H1 (cell line): ENCODE measurements around the gene RHBG. TPM values are rescaled to one million over a fixed set of nuclear protein-coding genes. Genes with fewer than 3 reads are reported as not detected.
A peak's percentile ranks its signal among the peaks of the same experiment; 100 is the strongest.

Experiments used
- CTCF ChIA-PET: fragments of 300-600 bp; sonication (Branson Sonifier 250); formaldehyde crosslinking; loops from one replicate; lab custom pipeline; 2021; ENCODE audit not compliant: partially characterized antibody; lab: Charles Lee
- POLR2A ChIA-PET: fragments of 300-600 bp; sonication (Branson Sonifier 250); formaldehyde crosslinking; loops from one replicate; lab custom pipeline; 2021; ENCODE audit warnings: inconsistent platforms; ENCODE audit not compliant: partially characterized antibody; lab: Charles Lee
- DNase-seq, 2 experiments: peaks; one replicate each; pipeline versions ENCODE4 v3.0.0 to v3.0.0-alpha.2; 2010 to 2022; ENCODE audit warnings: low spot score in 2 of 2, low read depth in 1 of 2, mixed read lengths in 1 of 2
- FAIRE-seq: peaks from 2 replicates; lab custom pipeline; 2011; peaks lifted over from hg19 to GRCh38; lab: Jason Lieb, UNC
- H2AFZ ChIP-seq: 2 replicates; pipeline ENCODE4 v1.8.1; 2012; ENCODE audit warnings: low read length, inconsistent platforms
- H2AK5ac ChIP-seq: 2 replicates; pipeline ENCODE4 v1.6.1; 2013; ENCODE audit warnings: low read depth, low read length
- H2BK120ac ChIP-seq: replicated peaks from 2 replicates; pipeline ENCODE3; 2013; ENCODE audit warnings: low read depth, low read length, inconsistent platforms
- H2BK12ac ChIP-seq: 2 replicates; pipeline ENCODE4 v1.6.1; 2013; ENCODE audit warnings: low read depth, low read length
- H2BK15ac ChIP-seq: 2 replicates; pipeline ENCODE4 v1.6.1; 2013; ENCODE audit warnings: low read length
- H2BK20ac ChIP-seq: 2 replicates; pipeline ENCODE4 v1.6.1; 2013; ENCODE audit warnings: low read length
- H2BK5ac ChIP-seq: 2 replicates; pipeline ENCODE4 v1.6.1; 2013; ENCODE audit warnings: low read depth, low read length
- H3K14ac ChIP-seq: 2 replicates; pipeline ENCODE4 v1.6.1; 2013; ENCODE audit warnings: inconsistent platforms; ENCODE audit not compliant: insufficient read length
- H3K18ac ChIP-seq: 2 replicates; pipeline ENCODE4 v1.6.1; 2013; ENCODE audit warnings: low read length; ENCODE audit errors: extremely low read depth
- H3K23ac ChIP-seq: 2 replicates; pipeline ENCODE4 v1.6.1; 2013; ENCODE audit warnings: inconsistent platforms; ENCODE audit not compliant: insufficient read length
- H3K23me2 ChIP-seq: 2 replicates; pipeline ENCODE4 v1.6.1; 2013; ENCODE audit warnings: low read depth, low read length
- H3K27ac ChIP-seq: 2 replicates; pipeline ENCODE4 v1.6.1; 2011; ENCODE audit warnings: low read depth, low read length, inconsistent platforms
- H3K27me3 ChIP-seq, 4 experiments: replicated peaks in 1 of 4; 1 replicate in 1 of 4; 2 replicates in 3 of 4; pipeline versions ENCODE4 v1.6.1 to v1.8.1; 2011 to 2013; ENCODE audit warnings: low read length in 3 of 4, mild to moderate bottlenecking in 3 of 4, inconsistent platforms in 2 of 4, mixed read lengths in 2 of 4, moderate library complexity in 1 of 4; ENCODE audit not compliant: control insufficient read depth in 3 of 4, insufficient read depth in 3 of 4; ENCODE audit errors: extremely low read depth in 1 of 4
- H3K36me3 ChIP-seq, 4 experiments: 2 replicates each; pipeline versions ENCODE4 v1.6.1 to v1.8.1; 2011 to 2013; ENCODE audit warnings: mild to moderate bottlenecking in 4 of 4, low read length in 3 of 4, moderate library complexity in 2 of 4, control low read depth in 1 of 4, inconsistent platforms in 1 of 4; ENCODE audit not compliant: insufficient read depth in 4 of 4, control insufficient read depth in 2 of 4
- H3K4ac ChIP-seq: replicated peaks from 2 replicates; pipeline ENCODE3; 2013; ENCODE audit warnings: low read length, low read depth, mixed read lengths, inconsistent platforms; ENCODE audit not compliant: insufficient read length
- H3K4me1 ChIP-seq, 4 experiments: replicated peaks in 1 of 4; 1 replicate in 1 of 4; 2 replicates in 3 of 4; pipeline versions ENCODE4 v1.6.1 to v1.8.1; 2011 to 2013; ENCODE audit warnings: low read length in 3 of 4, inconsistent platforms in 2 of 4, mixed read lengths in 1 of 4; ENCODE audit not compliant: insufficient read depth in 4 of 4, control insufficient read depth in 3 of 4
- H3K4me2 ChIP-seq, 2 experiments: 2 replicates each; pipeline versions ENCODE4 v1.6.1 to v1.8.1; 2011 to 2013; ENCODE audit warnings: low read depth in 2 of 2, low read length in 2 of 2, control low read depth in 1 of 2, inconsistent platforms in 1 of 2, mild to moderate bottlenecking in 1 of 2; ENCODE audit not compliant: insufficient read depth in 1 of 2
- H3K4me3 ChIP-seq, 4 experiments: fragments of 200-600, 300-600 bp in 1 of 4; sonication (generic), shearing (Covaris generic), sonication (Bioruptor Twin) in 1 of 4; 2 replicates each; pipeline versions ENCODE4 v1.5.1 to v1.8.1; 2011 to 2016; ENCODE audit warnings: low read length in 4 of 4, low read depth in 3 of 4, control low read depth in 2 of 4, inconsistent platforms in 2 of 4, mild to moderate bottlenecking in 2 of 4, mixed read lengths in 1 of 4, moderate library complexity in 1 of 4; ENCODE audit not compliant: insufficient read depth in 2 of 4; ENCODE audit errors: extremely low read depth in 1 of 4
- H3K56ac ChIP-seq: replicated peaks from 2 replicates; pipeline ENCODE3; 2013; ENCODE audit warnings: low read depth, mild to moderate bottlenecking, mixed read lengths, low read length, inconsistent platforms; ENCODE audit not compliant: insufficient read length
- H3K79me1 ChIP-seq: 2 replicates; pipeline ENCODE4 v1.6.1; 2013; ENCODE audit warnings: low read depth, low read length, control low read depth
- H3K79me2 ChIP-seq, 2 experiments: 2 replicates each; pipeline versions ENCODE4 v1.6.1 to v1.8.1; 2012 to 2013; ENCODE audit warnings: low read length in 2 of 2, mild to moderate bottlenecking in 2 of 2, inconsistent platforms in 1 of 2; ENCODE audit not compliant: insufficient read depth in 2 of 2, control insufficient read depth in 1 of 2
- H3K9ac ChIP-seq, 4 experiments: replicated peaks in 1 of 4; 1 replicate in 1 of 4; 2 replicates in 3 of 4; pipeline versions ENCODE4 v1.6.1 to v1.8.1; 2011 to 2013; ENCODE audit warnings: low read depth in 3 of 4, low read length in 3 of 4, control low read depth in 2 of 4, mild to moderate bottlenecking in 2 of 4, moderate library complexity in 2 of 4, inconsistent platforms in 1 of 4; ENCODE audit errors: extremely low read depth in 1 of 4
- H3K9me3 ChIP-seq, 2 experiments: 2 replicates each; pipeline versions ENCODE4 v1.6.1 to v1.8.1; 2012 to 2013; ENCODE audit warnings: mild to moderate bottlenecking in 2 of 2, moderate library complexity in 2 of 2, control low read depth in 1 of 2, inconsistent platforms in 1 of 2, low read depth in 1 of 2, low read length in 1 of 2, mixed read lengths in 1 of 2; ENCODE audit not compliant: insufficient read depth in 2 of 2
- H4K20me1 ChIP-seq, 2 experiments: replicated peaks in 1 of 2; 2 replicates each; pipeline versions ENCODE3 to v1.8.1; 2011 to 2013; ENCODE audit warnings: inconsistent platforms in 2 of 2, low read length in 2 of 2, mild to moderate bottlenecking in 1 of 2; ENCODE audit not compliant: insufficient read depth in 2 of 2, control insufficient read depth in 1 of 2
- H4K5ac ChIP-seq: 2 replicates; pipeline ENCODE4 v1.6.1; 2013; ENCODE audit warnings: low read length, low read depth, mixed read lengths, inconsistent platforms; ENCODE audit not compliant: insufficient read length
- H4K8ac ChIP-seq: 2 replicates; pipeline ENCODE4 v1.8.0; 2013; ENCODE audit warnings: mild to moderate bottlenecking, moderate library complexity, low read length, inconsistent platforms; ENCODE audit not compliant: insufficient read depth; ENCODE audit errors: extremely low read depth
- H4K91ac ChIP-seq: replicated peaks from 2 replicates; pipeline ENCODE3; 2013; ENCODE audit warnings: low read length, mixed read lengths, inconsistent platforms; ENCODE audit not compliant: insufficient read length
- BACH1 ChIP-seq: IDR thresholded peaks from 2 replicates; pipeline ENCODE4 v1.6.1; 2012; ENCODE audit warnings: low read length, improper control_type of control experiment
- CREB1 ChIP-seq: IDR thresholded peaks from 2 replicates; pipeline ENCODE4 v1.6.1; 2012; ENCODE audit warnings: inconsistent platforms
- FOSL1 ChIP-seq: IDR thresholded peaks from 2 replicates; pipeline ENCODE4 v1.6.1; 2011; ENCODE audit warnings: mild to moderate bottlenecking, low read depth, low read length, moderate library complexity; ENCODE audit not compliant: insufficient read depth
- GABPA ChIP-seq: IDR thresholded peaks from 2 replicates; pipeline ENCODE4 v1.6.1; 2011; ENCODE audit warnings: mild to moderate bottlenecking, low read length, moderate library complexity, borderline replicate concordance; ENCODE audit not compliant: insufficient read depth
- KDM5A ChIP-seq: fragments of 200-600 bp; IDR thresholded peaks from 2 replicates; pipeline ENCODE4 v1.7.1; 2012; ENCODE audit warnings: mild to moderate bottlenecking, low read length, inconsistent platforms, mixed read lengths
- POLR2A ChIP-seq, 2 experiments: IDR thresholded peaks; 1 replicate in 1 of 2; 2 replicates in 1 of 2; pipeline ENCODE4 v1.6.1; 2011; ENCODE audit warnings: low read depth in 2 of 2, low read length in 2 of 2, mild to moderate bottlenecking in 2 of 2; ENCODE audit errors: control extremely low read depth in 1 of 2
- POU5F1 ChIP-seq: IDR thresholded peaks from 2 replicates; pipeline ENCODE4 v1.6.1; 2011; ENCODE audit warnings: low read depth, mild to moderate bottlenecking, low read length, moderate library complexity
- RNF2 ChIP-seq: fragments of 200-900, 300-1000 bp; sonication (generic); IDR thresholded peaks from 2 replicates; pipeline ENCODE4 v1.7.1; 2016; ENCODE audit warnings: borderline replicate concordance, low read depth, mild to moderate bottlenecking, antibody characterized with exemption, low read length; ENCODE audit not compliant: poor library complexity, severe bottlenecking; ENCODE audit errors: missing control alignments
- SIX5 ChIP-seq: IDR thresholded peaks from 2 replicates; pipeline ENCODE4 v1.6.1; 2011; ENCODE audit warnings: mild to moderate bottlenecking, low read depth, low read length
- SP2 ChIP-seq: IDR thresholded peaks from 2 replicates; pipeline ENCODE4 v1.6.1; 2012; ENCODE audit warnings: mild to moderate bottlenecking, low read length, inconsistent platforms
- SP4 ChIP-seq: IDR thresholded peaks from 2 replicates; pipeline ENCODE4 v1.6.1; 2012; ENCODE audit warnings: low read length, inconsistent platforms
- USF2 ChIP-seq: IDR thresholded peaks from 2 replicates; pipeline ENCODE4 v1.6.1; 2011; ENCODE audit warnings: low read length, improper control_type of control experiment
- WGBS, 2 experiments: shearing (Covaris generic) in 1 of 2; methylation state at CpG; one replicate each; pipeline versions ENCODE4 v1.1.6 to v1.1.7; 2013 to 2015; ENCODE audit warnings: low lambda C conversion rate in 2 of 2, mixed read lengths in 2 of 2, inconsistent platforms in 1 of 2, low coverage in 1 of 2, missing lambda C conversion rate in 1 of 2; ENCODE audit not compliant: insufficient replicate concordance in 2 of 2, insufficient coverage in 1 of 2, insufficient read length in 1 of 2; ENCODE audit errors: extremely low coverage in 1 of 2, missing lambda C conversion rate in 1 of 2; 5-methylcytosine and 5-hydroxymethylcytosine counted together
- polyA plus RNA-seq, 7 experiments: library from polyadenylated mRNA; depleted of rRNA in 3 of 7; stranded (reverse) in 5 of 7; unstranded in 2 of 7; fragments of >200 nt in 5 of 7; fragments of 200-250 nt in 2 of 7; gene quantifications; 1 replicate in 5 of 7; 2 replicates in 1 of 7; 4 replicates in 1 of 7; pipeline versions ENCODE4 v1.2.1 to v1.2.3, GENCODE V29; 2011 to 2013; ENCODE audit warnings: missing spikeins in 2 of 7, mixed read lengths in 2 of 7
- total RNA-seq: library from RNA; stranded (reverse); fragmentation: NEBNext Ultra II Directional; extraction: Animal tissue kit (Norgen Biotek cat#: 25700); gene quantifications from 2 replicates; pipeline ENCODE4 v1.2.1, GENCODE V29; 2021

RHBG gene
- total and polyA plus RNA-seq, 2 of the 8 experiments (the other 6 are each of a cell fraction or from before 2014, with no cell fraction given), result 2.6 to 2.7 TPM

- Histone ChIP-seq H3K4me2 (0 out of 4 replicates have a peak overlapping the region, but pooled peaks of 1 of the 2 experiments have one; percentile 11), H3K23ac (no peak overlapping the region), H3K23me2 (no peaks in the 10 kb centered on the region), H3K18ac (no peak overlapping the region), H3K36me3 (no peaks in the 10 kb centered on the region), H3K27me3 (peaks cover 0 to 4% (median 0%) of the 10 kb centered on the region in 4 experiments; a peak in 3 of 7 replicates), H2BK120ac (no peak overlapping the region), H3K79me1 (no peaks in the 10 kb centered on the region), H4K20me1 (no peaks in the 10 kb centered on the region), H4K8ac (peak overlapping the region; percentile 11), H2AFZ (no peak overlapping the region), H3K9me3 (no peaks in the 10 kb centered on the region), H3K9ac (no peak overlapping the region), H2BK20ac (peak overlapping the region; percentile 72; the same call in 1 of the 2 replicates), H3K4me3 (no peak overlapping the region), H2AK5ac (peak overlapping the region; percentile 71; the same call in 1 of the 2 replicates), H3K14ac (no peak overlapping the region), H4K91ac (no peak overlapping the region), H3K27ac (no peak overlapping the region), H3K56ac (no peak overlapping the region), H3K4me1 (peaks cover 6 to 28% (median 23%) of the 10 kb centered on the region in 4 experiments), H2BK12ac (no peak overlapping the region), H2BK15ac (no peak overlapping the region; the same call in 1 of the 2 replicates), H3K4ac (no peak overlapping the region), H4K5ac (peak overlapping the region; percentile 20), H2BK5ac (no peak overlapping the region), H3K79me2 (no peaks in the 10 kb centered on the region)
- CTCF ChIA-PET, result interaction anchor here (0.9 to 26.1 kb wide), 7 partner anchors 10 to 101 kb away, joined by 3 to 517 read pairs (median 11); no protein-coding TSS in a partner anchor
- POLR2A ChIA-PET, result interaction anchor here (0.6 to 3.0 kb wide), 9 partner anchors 8 to 291 kb away, joined by 3 to 8 read pairs (median 3); no protein-coding TSS in a partner anchor
- 80% methylated on average over 8 of the region's 8 CpGs; no CpG with 5 or more reads in 1 of the 2 experiments for WGBS, 2 experiments
- no peak for DNase-seq
- no peak for FAIRE-seq
- TF ChIP-seq GABPA, result no peak
- TF ChIP-seq FOSL1, result no peak
- TF ChIP-seq POU5F1, result no peak
- no peak for TF ChIP-seq RNF2
- no peak for TF ChIP-seq POLR2A (IDR thresholded peaks at IDR 0.05; ENCODE audit: control extremely low read depth in 1 of 2, low read depth in 2 of 2, low read length in 2 of 2)
- no peak for TF ChIP-seq CREB1
- TF ChIP-seq USF2, result no peak
- TF ChIP-seq SIX5, result no peak
- no peak for TF ChIP-seq SP2
- no peak for TF ChIP-seq BACH1
- no peak for TF ChIP-seq SP4
- TF ChIP-seq KDM5A, result no peak
Measured at GRCh38 chr1:156402331-156403020, 33.5 kb downstream of the RHBG start.
